Panc1 (cell line): ENCODE data around the gene THSD7B.

ENCODE experiments used
- POLR2AphosphoS5 ChIP-seq: IDR thresholded peaks from 2 replicates; pipeline ENCODE4 v1.6.1; 2012; ENCODE audit warnings: mild to moderate bottlenecking, low read depth, low read length, moderate library complexity
- SIN3A ChIP-seq: IDR thresholded peaks from 2 replicates; pipeline ENCODE4 v1.6.1; 2012; ENCODE audit warnings: low read depth, mild to moderate bottlenecking, low read length, moderate library complexity, borderline replicate concordance; ENCODE audit not compliant: insufficient read depth
- TCF7L2 ChIP-seq: IDR thresholded peaks from 2 replicates; pipeline ENCODE4 v1.6.1; 2011; ENCODE audit warnings: mild to moderate bottlenecking, low read depth, low read length, inconsistent platforms
- TF ChIP-seq, protein P1 (sequence below): fragments of 450-650 bp; IDR thresholded peaks from 2 replicates; pipeline ENCODE4 v1.5.1; 2017; ENCODE audit warnings: mild to moderate bottlenecking
- TF ChIP-seq, protein P2 (sequence below), 2 experiments: IDR thresholded peaks; 2 replicates each; pipeline ENCODE4 v1.6.1; 2011 to 2012; ENCODE audit warnings: low read depth in 2 of 2, control low read depth in 1 of 2, low read length in 1 of 2, mild to moderate bottlenecking in 1 of 2, moderate library complexity in 1 of 2; ENCODE audit not compliant: insufficient read depth in 1 of 2

DNA sequence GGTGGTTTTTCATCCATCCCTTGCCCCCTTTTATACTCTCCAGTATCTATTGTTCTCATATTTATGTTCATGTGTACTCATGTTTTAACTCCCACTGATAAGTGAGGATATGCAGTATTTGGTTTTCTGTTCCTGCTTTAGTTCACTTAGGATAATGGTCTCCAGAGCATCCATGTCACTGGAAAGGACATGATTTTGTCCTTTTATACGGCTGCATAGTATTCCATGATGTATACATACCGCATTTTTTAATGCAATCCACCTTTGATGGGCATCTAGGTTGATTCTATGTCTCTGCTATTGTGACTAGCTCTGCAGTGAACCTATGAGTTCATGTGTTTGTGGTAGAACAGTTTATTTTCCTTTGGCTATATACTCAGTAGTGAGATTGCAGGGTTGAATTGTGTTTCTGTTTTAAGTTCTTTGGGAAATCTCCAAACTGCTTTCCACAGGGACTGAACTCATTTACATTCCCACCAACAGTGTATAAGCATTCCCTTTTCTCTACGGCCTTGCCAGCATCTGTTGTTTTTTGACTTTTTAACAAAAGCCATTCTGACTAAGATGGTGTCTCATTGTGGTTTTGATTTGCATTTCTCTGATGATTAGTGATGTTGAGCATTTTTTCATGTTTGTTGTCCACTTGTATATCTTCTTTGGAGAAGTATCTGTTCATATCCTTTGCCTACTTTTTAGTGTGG is 420.2 kb downstream of the THSD7B start:
- TF ChIP-seq, protein P1, sequence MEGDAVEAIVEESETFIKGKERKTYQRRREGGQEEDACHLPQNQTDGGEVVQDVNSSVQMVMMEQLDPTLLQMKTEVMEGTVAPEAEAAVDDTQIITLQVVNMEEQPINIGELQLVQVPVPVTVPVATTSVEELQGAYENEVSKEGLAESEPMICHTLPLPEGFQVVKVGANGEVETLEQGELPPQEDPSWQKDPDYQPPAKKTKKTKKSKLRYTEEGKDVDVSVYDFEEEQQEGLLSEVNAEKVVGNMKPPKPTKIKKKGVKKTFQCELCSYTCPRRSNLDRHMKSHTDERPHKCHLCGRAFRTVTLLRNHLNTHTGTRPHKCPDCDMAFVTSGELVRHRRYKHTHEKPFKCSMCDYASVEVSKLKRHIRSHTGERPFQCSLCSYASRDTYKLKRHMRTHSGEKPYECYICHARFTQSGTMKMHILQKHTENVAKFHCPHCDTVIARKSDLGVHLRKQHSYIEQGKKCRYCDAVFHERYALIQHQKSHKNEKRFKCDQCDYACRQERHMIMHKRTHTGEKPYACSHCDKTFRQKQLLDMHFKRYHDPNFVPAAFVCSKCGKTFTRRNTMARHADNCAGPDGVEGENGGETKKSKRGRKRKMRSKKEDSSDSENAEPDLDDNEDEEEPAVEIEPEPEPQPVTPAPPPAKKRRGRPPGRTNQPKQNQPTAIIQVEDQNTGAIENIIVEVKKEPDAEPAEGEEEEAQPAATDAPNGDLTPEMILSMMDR, result no peak
- TF ChIP-seq POLR2AphosphoS5 (no peak), SIN3A (no peak), TCF7L2 (no peak)
- TF ChIP-seq, protein P2, sequence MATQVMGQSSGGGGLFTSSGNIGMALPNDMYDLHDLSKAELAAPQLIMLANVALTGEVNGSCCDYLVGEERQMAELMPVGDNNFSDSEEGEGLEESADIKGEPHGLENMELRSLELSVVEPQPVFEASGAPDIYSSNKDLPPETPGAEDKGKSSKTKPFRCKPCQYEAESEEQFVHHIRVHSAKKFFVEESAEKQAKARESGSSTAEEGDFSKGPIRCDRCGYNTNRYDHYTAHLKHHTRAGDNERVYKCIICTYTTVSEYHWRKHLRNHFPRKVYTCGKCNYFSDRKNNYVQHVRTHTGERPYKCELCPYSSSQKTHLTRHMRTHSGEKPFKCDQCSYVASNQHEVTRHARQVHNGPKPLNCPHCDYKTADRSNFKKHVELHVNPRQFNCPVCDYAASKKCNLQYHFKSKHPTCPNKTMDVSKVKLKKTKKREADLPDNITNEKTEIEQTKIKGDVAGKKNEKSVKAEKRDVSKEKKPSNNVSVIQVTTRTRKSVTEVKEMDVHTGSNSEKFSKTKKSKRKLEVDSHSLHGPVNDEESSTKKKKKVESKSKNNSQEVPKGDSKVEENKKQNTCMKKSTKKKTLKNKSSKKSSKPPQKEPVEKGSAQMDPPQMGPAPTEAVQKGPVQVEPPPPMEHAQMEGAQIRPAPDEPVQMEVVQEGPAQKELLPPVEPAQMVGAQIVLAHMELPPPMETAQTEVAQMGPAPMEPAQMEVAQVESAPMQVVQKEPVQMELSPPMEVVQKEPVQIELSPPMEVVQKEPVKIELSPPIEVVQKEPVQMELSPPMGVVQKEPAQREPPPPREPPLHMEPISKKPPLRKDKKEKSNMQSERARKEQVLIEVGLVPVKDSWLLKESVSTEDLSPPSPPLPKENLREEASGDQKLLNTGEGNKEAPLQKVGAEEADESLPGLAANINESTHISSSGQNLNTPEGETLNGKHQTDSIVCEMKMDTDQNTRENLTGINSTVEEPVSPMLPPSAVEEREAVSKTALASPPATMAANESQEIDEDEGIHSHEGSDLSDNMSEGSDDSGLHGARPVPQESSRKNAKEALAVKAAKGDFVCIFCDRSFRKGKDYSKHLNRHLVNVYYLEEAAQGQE (IDR thresholded peaks at IDR 0.05; ENCODE audit: insufficient read depth in 1 of 2, low read depth in 2 of 2, low read length in 1 of 2), result no peak
